B cell (primary cell): ENCODE measurements around the gene ALKBH5.

Experiments
- EZH2 ChIP-seq: IDR thresholded peaks from 2 replicates; pipeline ENCODE4 v1.6.1; 2012; ENCODE audit warnings: borderline replicate concordance, low read depth, mild to moderate bottlenecking, moderate library complexity, low read length; ENCODE audit not compliant: insufficient read depth, poor library complexity, severe bottlenecking
- TF ChIP-seq, protein P1 (sequence below): fragments of 200-600 bp; IDR thresholded peaks from one replicate; pipeline ENCODE4 v1.8.0; 2022; ENCODE audit warnings: antibody characterized with exemption, mild to moderate bottlenecking

DNA sequence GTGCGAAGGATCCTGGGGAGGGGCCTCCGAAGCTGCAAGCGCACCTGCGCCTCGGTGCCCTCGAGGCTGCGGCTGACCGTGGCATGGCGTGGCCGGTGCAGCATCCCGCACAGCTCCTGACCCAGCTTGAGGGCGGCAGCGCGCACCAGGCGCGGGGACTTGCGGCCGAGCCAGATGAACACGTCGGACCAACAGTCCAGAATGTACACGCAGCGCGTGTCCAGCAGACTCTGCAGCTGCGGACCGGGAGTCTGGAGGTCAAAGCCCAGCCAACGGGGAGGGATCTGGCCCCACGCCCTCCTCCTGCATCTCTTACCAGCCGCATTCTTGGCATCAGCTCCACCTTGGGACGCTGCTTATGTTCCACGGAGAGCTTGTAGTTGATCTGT, 64.0 kb downstream of the ALKBH5 start:
- TF ChIP-seq, protein P1, sequence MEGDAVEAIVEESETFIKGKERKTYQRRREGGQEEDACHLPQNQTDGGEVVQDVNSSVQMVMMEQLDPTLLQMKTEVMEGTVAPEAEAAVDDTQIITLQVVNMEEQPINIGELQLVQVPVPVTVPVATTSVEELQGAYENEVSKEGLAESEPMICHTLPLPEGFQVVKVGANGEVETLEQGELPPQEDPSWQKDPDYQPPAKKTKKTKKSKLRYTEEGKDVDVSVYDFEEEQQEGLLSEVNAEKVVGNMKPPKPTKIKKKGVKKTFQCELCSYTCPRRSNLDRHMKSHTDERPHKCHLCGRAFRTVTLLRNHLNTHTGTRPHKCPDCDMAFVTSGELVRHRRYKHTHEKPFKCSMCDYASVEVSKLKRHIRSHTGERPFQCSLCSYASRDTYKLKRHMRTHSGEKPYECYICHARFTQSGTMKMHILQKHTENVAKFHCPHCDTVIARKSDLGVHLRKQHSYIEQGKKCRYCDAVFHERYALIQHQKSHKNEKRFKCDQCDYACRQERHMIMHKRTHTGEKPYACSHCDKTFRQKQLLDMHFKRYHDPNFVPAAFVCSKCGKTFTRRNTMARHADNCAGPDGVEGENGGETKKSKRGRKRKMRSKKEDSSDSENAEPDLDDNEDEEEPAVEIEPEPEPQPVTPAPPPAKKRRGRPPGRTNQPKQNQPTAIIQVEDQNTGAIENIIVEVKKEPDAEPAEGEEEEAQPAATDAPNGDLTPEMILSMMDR = no peak
- no peak for TF ChIP-seq EZH2
